ENCODE results near the gene KIF4A.

GRCh38 chrX:70252491-70252890, 37.4 kb upstream of the KIF4A start:
- no peak for TF ChIP-seq EP300 (IDR thresholded peaks at IDR 0.05)
- no peak for TF ChIP-seq CTCF (IDR thresholded peaks at IDR 0.05)
- no peak for TF ChIP-seq POLR2A (IDR thresholded peaks at IDR 0.05)

Data from tibial nerve (tissue), 4 donors.